GM23248 (cell line): ENCODE results near the gene HMGCLL1.

Source experiments
- EZH2 ChIP-seq: fragments of 200-600 bp; sonication (generic); IDR thresholded peaks from 2 replicates; pipeline ENCODE4 v1.6.1; 2018; ENCODE audit warnings: antibody characterized with exemption, mild to moderate bottlenecking; ENCODE audit not compliant: insufficient read depth, poor library complexity, severe bottlenecking
- EZH2phosphoT487 ChIP-seq: fragments of 200-600 bp; sonication (generic); IDR thresholded peaks from 2 replicates; pipeline ENCODE4 v1.6.1; 2018; ENCODE audit warnings: antibody characterized with exemption, moderate library complexity, mild to moderate bottlenecking, low read depth; ENCODE audit not compliant: insufficient read depth

GRCh38 chr6:55512904-55513303 lies 66.1 kb downstream of the HMGCLL1 start:
- TF ChIP-seq EZH2 (no peak), EZH2phosphoT487 (no peak)
